ENCODE data around the gene PPCS.

PPCS gene

DNA sequence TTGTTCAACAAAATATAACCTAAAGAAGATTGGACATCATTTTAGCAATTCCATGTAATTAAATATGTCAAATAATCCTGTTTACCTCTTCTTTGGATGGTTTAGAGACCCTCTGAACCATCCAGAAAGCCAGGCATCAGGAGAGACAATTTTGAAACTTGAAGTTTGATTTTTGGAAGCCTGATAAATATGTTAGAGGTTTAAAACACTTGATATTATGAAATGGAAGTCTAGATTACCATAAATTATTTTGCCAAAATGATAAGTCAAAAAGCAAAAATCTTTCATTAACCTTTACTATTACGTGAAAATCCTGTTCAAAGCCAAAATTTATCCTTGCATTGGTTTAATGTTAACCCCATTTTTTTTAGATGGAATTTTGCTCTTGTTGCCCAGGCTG, 50.2 kb downstream of the PPCS start:
- TF ChIP-seq, protein P1, sequence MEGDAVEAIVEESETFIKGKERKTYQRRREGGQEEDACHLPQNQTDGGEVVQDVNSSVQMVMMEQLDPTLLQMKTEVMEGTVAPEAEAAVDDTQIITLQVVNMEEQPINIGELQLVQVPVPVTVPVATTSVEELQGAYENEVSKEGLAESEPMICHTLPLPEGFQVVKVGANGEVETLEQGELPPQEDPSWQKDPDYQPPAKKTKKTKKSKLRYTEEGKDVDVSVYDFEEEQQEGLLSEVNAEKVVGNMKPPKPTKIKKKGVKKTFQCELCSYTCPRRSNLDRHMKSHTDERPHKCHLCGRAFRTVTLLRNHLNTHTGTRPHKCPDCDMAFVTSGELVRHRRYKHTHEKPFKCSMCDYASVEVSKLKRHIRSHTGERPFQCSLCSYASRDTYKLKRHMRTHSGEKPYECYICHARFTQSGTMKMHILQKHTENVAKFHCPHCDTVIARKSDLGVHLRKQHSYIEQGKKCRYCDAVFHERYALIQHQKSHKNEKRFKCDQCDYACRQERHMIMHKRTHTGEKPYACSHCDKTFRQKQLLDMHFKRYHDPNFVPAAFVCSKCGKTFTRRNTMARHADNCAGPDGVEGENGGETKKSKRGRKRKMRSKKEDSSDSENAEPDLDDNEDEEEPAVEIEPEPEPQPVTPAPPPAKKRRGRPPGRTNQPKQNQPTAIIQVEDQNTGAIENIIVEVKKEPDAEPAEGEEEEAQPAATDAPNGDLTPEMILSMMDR (IDR thresholded peaks at IDR 0.05; ENCODE audit: control extremely low read depth, extremely low read depth, low read depth, missing control alignments), result no peak
- ChIA-PET CTCF (no interaction called here), POLR2A (no interaction called here)
- no peak for DNase-seq (ENCODE audit: extremely low spot score)
